Measurements from ENCODE around the gene GALNT10.

- no peak for TF ChIP-seq CTCF (IDR thresholded peaks at IDR 0.05)
- TF ChIP-seq EZH2phosphoT487 (IDR thresholded peaks at IDR 0.05; ENCODE audit: borderline replicate concordance, low read depth): no peak
- no peak for TF ChIP-seq EP300 (IDR thresholded peaks at IDR 0.05; ENCODE audit: borderline replicate concordance in 1 of 2, low read depth in 1 of 2, low read length in 1 of 2)
- no peak for TF ChIP-seq ZBTB33 (IDR thresholded peaks at IDR 0.05; ENCODE audit: borderline replicate concordance, low read depth)
- TF ChIP-seq RFX5 (IDR thresholded peaks at IDR 0.05; ENCODE audit: low read length): no peak
- no peak for TF ChIP-seq RCOR1 (IDR thresholded peaks at IDR 0.05; ENCODE audit: low read length)
- no peak for TF ChIP-seq USF1 (IDR thresholded peaks at IDR 0.05; ENCODE audit: borderline replicate concordance, low read depth)
- TF ChIP-seq RXRA (IDR thresholded peaks at IDR 0.05; ENCODE audit: borderline replicate concordance, low read depth): no peak
- no peak for TF ChIP-seq FOSL2 (IDR thresholded peaks at IDR 0.05; ENCODE audit: borderline replicate concordance, low read depth)
These were observed 15.8 kb downstream of the GALNT10 start for GRCh38 chr5:154206311-154206710.
